Effector CD4-positive, alpha-beta T cell (primary cell): ENCODE results near the gene CDC45.
"Not testable (repeated sequence)": the region's sequence is repeated elsewhere in the genome, so short reads cannot be mapped to it uniquely, and the experiment has no call there.

ENCODE experiments used
- DNase-seq: peaks from one replicate; pipeline ENCODE4 v3.0.0-alpha.2; 2020

The CDC45 gene

GRCh38 chr22:19533857-19534256 lies 54.1 kb downstream of the CDC45 start:
- no peak for DNase-seq

DNA sequence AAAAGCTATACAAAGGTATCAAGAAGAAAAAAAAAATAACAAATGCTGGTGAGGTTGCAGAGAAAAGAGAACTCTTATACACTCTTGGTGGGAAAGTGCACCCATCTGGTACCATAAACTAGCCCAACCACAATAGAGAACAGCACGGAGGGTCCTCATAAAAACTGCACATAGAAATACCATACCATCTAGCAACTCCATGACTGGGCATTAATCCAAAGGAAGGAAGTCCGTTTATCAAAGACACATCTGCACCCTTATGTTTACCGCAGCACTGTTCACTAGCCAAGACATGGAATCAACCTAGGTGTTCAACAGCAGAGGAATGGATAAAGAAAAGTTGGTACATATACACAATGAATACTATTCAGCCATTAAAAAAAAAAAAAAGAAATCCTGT lies 55.3 kb downstream of the CDC45 start:
- no peak for DNase-seq

- no peak for DNase-seq
These were observed 56.8 kb downstream of the CDC45 start for GRCh38 chr22:19536564-19536963.

DNA sequence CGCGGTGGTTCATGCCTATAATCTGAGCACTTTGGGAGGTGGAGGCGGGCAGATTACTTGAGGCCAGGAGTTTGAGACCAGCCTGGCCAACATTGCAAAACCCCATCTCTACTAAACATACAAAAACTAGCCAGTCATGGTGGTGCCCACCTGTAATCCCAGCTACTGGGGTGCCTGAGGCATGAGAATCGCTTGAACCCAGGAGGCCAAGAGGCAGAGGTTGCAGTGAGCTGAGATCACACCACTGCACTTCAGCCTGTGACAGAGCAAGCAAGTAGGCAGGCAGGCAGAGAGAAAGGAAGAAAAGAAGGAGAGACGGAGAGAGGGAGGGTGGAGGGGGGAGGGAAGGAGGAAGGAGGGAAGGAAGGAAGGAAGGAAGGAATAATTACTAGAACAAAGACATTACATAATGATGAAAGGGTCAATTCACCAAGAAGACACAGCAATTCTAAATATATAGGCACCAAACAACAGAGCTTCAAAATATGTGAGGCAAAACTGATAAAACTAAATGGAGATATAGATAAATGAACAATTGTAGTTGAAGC lies 58.3 kb downstream of the CDC45 start:
- DNase-seq: no peak

GRCh38 chr22:19540394-19540793 lies 60.7 kb downstream of the CDC45 start:
- DNase-seq: no peak

GRCh38 chr22:19543970-19544708 lies 64.4 kb downstream of the CDC45 start:
- DNase-seq: no peak

- no peak for DNase-seq
These were observed 66.2 kb downstream of the CDC45 start for GRCh38 chr22:19545935-19546207.

- DNase-seq: no peak
These were observed 67.0 kb downstream of the CDC45 start for GRCh38 chr22:19546680-19547079.

- DNase-seq: no peak
These were observed 67.9 kb downstream of the CDC45 start for GRCh38 chr22:19547620-19548019.

GRCh38 chr22:19548427-19548826 lies 68.7 kb downstream of the CDC45 start:
- DNase-seq: not testable (repeated sequence)

GRCh38 chr22:19548964-19549363 lies 69.2 kb downstream of the CDC45 start:
- no peak for DNase-seq

DNA sequence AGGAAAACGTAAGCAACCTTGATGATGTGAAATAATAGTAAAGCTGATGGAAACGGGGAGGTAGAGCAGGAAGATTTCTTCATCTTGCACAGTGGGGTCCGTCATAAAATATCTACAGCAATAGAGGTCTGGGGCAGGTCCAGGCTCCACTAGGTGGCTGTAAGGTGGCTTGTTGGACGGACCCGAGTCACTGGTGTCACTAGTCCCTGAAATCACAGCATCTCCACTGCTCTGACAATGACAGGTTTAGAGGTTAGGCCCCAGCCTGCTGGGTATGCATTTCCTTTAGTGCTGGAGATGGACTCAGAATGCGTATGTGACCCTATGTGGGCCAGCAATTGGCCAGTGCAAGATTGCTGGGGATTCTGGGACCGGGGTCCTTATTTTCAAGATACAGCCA lies 69.7 kb downstream of the CDC45 start:
- DNase-seq: no peak

DNA sequence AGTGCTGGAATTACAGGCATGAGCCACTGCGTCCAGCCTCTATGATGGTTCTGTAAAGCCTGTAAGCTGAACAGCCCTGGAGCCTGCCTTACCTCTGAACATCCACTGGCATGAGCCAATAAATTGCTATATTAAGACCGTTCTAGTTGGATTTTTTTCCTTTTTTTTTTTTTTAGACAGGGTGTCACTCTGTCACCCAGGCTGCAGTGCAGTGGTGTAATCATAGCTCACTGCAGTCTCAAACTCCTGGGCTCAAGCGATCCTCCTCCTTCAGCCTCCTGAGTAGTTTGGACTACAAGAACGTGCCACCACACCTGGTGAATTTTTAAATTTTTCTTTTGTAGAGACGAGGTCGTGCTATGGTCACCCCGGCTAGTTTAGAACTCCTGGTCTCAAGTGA lies 70.7 kb downstream of the CDC45 start:
- no peak for DNase-seq

GRCh38 chr22:19553201-19553600 lies 73.5 kb downstream of the CDC45 start:
- DNase-seq: no peak

DNA sequence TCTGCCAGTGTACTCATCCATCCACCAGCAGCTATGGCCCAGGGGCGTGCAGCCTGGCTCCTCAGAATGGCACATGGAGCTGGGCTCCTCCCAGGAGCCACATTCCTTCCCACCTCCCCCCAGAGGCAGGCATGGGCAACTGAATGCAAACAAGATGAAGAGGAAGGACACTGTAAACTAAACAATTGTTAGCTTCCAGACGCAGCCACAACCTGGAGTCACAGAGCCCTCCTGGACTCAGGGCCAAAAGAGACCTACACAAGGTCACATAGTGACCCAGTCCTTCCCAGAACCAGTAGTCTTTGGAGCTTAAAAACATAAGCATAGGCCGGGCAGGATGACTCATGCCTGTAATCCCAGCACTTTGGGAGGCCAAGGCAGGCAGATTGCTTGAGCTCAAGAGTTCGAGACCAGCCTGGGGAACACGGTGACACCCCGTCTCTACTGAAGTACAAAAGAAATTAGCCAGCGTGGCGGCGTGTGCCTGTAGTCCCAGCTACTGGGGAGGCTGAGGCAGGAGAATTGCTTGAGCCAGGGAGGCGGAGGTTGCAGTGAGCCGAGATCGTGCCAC lies 75.2 kb downstream of the CDC45 start:
- DNase-seq: no peak

DNA sequence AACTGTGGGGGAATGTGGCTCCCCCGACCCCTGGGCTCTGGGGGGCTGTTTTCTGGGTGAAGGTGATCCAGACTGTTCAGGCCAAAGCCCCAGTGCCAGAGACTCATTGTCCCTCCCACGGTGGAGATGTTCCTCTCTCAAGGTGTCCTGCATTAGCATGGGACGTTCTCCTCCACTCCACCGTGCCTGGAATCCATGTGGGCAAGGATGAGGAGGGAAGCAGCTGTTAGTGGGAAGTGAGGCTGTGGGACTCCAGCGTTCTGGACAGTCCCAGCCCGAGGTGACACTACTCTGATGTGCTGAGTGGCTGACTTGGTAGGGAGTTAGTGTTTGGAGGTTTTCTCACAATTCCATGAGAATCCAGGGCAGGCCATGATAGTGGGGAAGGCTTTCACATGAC lies 75.9 kb downstream of the CDC45 start:
- DNase-seq: no peak

GRCh38 chr22:19556963-19557545 lies 77.3 kb downstream of the CDC45 start:
- no peak for DNase-seq

DNA sequence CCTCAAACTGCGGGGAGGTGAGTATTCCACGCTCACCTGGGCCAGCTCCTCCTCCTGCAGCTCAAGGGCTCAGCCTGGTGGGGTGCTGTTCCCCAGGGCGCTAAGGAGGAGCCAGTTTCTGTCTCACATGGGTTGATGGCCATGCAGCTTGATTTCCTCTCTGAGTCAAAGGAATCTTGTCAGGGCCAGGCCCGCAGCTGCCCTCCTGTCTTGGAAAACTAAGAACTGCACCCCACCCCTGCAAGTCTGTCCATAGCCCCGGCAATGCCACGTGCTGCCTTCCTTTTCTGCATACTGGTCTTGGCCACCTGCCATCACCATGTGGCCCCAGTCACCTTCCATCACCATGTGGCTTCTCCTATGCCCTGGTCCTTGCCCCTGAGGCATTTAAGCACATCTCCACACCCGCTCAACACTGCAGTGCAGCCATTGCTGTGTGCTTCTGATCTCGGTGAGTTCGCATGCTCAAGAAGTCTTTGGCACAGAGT lies 79.6 kb downstream of the CDC45 start:
- DNase-seq: no peak

DNA sequence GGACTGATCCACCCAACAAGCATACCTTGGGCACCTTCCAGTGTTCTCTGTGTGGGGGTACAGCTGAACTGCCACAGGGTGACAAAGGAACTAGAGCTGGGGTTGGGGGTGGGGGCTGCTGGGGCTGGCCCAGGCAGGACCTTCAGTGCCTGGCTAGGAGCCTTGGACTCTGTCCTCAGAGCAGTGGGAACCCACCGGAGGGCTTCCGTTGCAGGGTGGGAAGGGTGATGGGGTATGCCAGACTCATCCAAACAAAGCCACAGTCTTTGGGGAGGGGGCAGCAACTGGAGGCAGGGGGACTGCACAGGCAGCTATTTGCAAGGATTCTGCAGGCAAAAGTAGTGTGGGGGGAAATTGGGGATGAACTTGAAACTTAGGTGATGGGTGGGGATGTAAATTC lies 80.2 kb downstream of the CDC45 start:
- DNase-seq: no peak

DNA sequence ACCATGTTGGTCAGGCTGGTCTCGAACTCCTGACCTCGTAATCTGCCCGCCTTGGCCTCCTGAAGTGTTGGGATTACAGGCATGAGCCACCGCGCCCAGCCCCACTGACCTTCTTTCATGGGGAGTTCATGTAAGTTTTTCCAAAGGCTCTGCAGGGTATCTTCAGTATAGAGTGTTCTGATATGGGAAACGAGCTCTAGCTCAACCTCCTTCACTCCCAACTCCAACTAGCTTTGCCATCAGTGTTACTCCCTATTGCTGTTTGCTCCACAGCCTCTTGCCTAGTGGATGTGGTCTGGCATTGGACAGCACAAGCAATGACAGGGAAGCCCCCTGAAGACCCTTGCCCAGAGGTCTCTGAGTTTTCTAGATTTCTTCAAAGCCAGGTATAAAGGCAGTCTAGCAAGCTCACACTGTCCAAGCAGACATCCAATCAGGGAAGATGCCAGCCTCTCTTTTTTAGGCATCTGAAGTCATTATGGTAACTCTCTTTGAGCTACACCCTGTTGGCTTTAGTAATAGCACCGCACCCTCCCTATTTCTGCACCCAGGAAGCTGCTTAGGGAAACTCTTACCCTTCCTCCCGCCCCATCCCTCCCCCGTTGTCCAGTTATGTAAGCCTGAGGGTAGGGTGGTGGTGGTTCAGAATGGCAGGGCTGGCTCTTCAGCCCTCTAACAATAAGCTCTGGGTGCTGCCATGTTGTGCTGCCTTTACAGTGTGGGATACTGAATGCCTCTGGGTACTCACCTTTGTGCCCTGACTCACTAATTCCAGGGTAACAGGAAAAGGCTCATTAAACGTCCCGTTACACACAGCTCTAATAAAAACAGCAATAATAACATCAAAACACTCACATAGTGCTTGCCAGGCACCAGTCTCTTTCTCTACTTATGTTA lies 85.9 kb downstream of the CDC45 start:
- no peak for DNase-seq

DNA sequence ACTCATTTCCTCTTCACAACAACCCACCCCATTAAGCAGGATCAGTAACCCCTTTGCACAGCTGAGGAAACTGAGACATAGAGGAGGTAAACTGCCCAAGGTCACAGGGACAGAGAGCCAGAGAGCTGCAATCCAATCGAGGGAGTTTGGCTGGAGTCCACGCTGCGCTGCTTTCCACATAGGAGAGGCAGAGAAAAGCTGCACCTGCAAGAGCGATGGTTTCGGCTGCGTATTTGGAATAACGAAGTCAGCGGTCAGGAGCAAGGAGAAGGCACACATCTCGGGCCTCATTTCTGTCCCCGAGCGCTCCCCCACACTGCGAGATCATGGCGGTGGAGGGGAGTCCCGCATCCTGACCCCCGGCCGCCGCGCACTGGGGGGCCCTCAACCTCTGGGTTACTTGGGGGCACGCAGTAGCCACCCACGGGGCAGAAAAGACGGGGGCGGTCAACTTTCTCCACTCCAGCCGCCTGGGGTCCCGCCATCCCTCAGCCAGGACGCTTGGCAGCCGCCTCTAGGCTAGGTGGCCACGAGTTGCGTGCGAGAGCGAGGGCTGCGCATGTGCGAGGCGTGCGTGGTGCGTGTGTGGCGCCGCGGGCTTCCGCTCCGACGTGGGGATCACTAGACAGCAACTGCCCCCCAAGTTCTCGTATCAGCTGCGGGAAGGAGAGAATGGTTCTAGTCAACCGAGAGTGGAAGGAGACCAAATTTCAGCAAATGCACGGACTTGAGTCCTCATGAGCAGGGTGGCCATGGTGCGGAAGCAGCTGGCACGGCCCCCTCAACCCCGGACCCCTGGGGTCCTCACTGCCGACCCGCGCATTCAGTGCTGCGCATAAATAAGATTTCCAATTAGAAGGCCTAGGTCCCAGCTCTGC lies 86.8 kb downstream of the CDC45 start:
- DNase-seq: no peak
